Peyer's patch (tissue), 4 donors: ENCODE data around the gene SORL1-AS1.

Experiments used
- POLR2A ChIP-seq, 2 donors: fragments of 450-650 bp; IDR thresholded peaks; one replicate each; pipeline ENCODE4 v1.5.1; 2017; ENCODE audit warnings: antibody characterized with exemption in 2 of 2, mild to moderate bottlenecking in 2 of 2, moderate library complexity in 2 of 2
- TF ChIP-seq, protein P1 (sequence below), 6 experiments: fragments of 450-650 bp in 4 of 6; fragments of 200-600 bp in 2 of 6; sonication (generic) in 1 of 6; IDR thresholded peaks; one replicate each; pipeline ENCODE4 v1.5.1; 2017 to 2019; ENCODE audit warnings: antibody characterized with exemption in 6 of 6, mild to moderate bottlenecking in 3 of 6, moderate library complexity in 1 of 6

DNA sequence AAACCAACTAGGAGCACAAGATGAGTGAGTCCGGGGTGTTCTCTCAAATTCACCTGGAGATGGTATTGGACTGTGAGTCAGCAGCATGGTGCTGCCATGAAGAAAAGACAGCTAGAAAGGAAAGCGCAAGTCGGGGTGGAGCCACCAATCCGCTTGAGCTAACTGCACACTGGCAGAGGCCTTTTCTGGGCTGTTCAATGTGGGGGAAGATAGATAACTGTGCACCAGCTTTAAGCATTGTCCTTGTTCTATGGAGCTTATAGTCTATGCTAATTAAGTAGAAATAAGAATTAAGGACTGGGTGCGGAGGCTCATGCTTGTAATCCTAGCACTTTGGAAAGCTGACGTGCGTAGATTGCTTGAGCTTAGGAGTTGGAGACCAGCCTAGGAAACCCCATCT lies 21.9 kb upstream of the SORL1-AS1 start:
- TF ChIP-seq, protein P1, sequence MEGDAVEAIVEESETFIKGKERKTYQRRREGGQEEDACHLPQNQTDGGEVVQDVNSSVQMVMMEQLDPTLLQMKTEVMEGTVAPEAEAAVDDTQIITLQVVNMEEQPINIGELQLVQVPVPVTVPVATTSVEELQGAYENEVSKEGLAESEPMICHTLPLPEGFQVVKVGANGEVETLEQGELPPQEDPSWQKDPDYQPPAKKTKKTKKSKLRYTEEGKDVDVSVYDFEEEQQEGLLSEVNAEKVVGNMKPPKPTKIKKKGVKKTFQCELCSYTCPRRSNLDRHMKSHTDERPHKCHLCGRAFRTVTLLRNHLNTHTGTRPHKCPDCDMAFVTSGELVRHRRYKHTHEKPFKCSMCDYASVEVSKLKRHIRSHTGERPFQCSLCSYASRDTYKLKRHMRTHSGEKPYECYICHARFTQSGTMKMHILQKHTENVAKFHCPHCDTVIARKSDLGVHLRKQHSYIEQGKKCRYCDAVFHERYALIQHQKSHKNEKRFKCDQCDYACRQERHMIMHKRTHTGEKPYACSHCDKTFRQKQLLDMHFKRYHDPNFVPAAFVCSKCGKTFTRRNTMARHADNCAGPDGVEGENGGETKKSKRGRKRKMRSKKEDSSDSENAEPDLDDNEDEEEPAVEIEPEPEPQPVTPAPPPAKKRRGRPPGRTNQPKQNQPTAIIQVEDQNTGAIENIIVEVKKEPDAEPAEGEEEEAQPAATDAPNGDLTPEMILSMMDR (IDR thresholded peaks at IDR 0.05) = no peak
- TF ChIP-seq POLR2A (IDR thresholded peaks at IDR 0.05) = no peak
